HEK293T (cell line): ENCODE measurements around the gene JARID2.

Source experiments
- CTCF ChIA-PET: fragments of 350-600 bp; formaldehyde crosslinking; extraction: SDS; loops from one replicate; lab custom pipeline; 2021; ENCODE audit warnings: antibody characterized with exemption, inconsistent platforms; lab: Yijun Ruan, JAX
- POLR2A ChIA-PET: fragments of 350-600 bp; formaldehyde crosslinking; extraction: SDS; loops from one replicate; lab custom pipeline; 2020; ENCODE audit warnings: antibody characterized with exemption, inconsistent platforms; lab: Yijun Ruan, JAX
- DNase-seq: peaks from one replicate; pipeline ENCODE4 v3.0.0; 2012; ENCODE audit warnings: mixed read lengths; ENCODE audit errors: extremely low spot score
- ARNT ChIP-seq: fragments of 450-650 bp; IDR thresholded peaks from 2 replicates; pipeline ENCODE4 v1.6.1; 2017; ENCODE audit warnings: mild to moderate bottlenecking
- BHLHE40 ChIP-seq: fragments of 450-650 bp; IDR thresholded peaks from 2 replicates; pipeline ENCODE4 v1.6.1; 2016; ENCODE audit warnings: mild to moderate bottlenecking, moderate library complexity, borderline replicate concordance
- CTBP1 ChIP-seq: fragments of 450-650 bp; IDR thresholded peaks from 2 replicates; pipeline ENCODE4 v1.6.1; 2016; ENCODE audit warnings: borderline replicate concordance
- ELF4 ChIP-seq: fragments of 450-650 bp; IDR thresholded peaks from 2 replicates; pipeline ENCODE4 v1.6.1; 2017; ENCODE audit warnings: antibody characterized with exemption
- FOXA1 ChIP-seq: fragments of 450-650 bp; IDR thresholded peaks from 2 replicates; pipeline ENCODE4 v1.6.1; 2016; ENCODE audit warnings: mild to moderate bottlenecking
- FOXK2 ChIP-seq: fragments of 450-650 bp; IDR thresholded peaks from 2 replicates; pipeline ENCODE4 v1.6.1; 2016; ENCODE audit warnings: mild to moderate bottlenecking
- FOXM1 ChIP-seq: fragments of 450-650 bp; IDR thresholded peaks from 2 replicates; pipeline ENCODE4 v1.6.1; 2017; ENCODE audit warnings: mild to moderate bottlenecking, borderline replicate concordance
- HDGF ChIP-seq: fragments of 450-650 bp; IDR thresholded peaks from 2 replicates; pipeline ENCODE4 v1.6.1; 2017; ENCODE audit warnings: antibody characterized with exemption, borderline replicate concordance
- L3MBTL2 ChIP-seq: fragments of 450-650 bp; conservative IDR thresholded peaks from 2 replicates; pipeline ENCODE4 v1.6.1; 2016; ENCODE audit warnings: mild to moderate bottlenecking
- LEF1 ChIP-seq: fragments of 450-650 bp; IDR thresholded peaks from 2 replicates; pipeline ENCODE4 v1.6.1; 2017; ENCODE audit warnings: mild to moderate bottlenecking, borderline replicate concordance
- NFRKB ChIP-seq: fragments of 450-650 bp; IDR thresholded peaks from 2 replicates; pipeline ENCODE4 v1.6.1; 2016; ENCODE audit warnings: mild to moderate bottlenecking, moderate library complexity
- SP1 ChIP-seq: fragments of 450-650 bp; IDR thresholded peaks from 2 replicates; pipeline ENCODE4 v1.6.1; 2017
- SUZ12 ChIP-seq: fragments of 450-650 bp; IDR thresholded peaks from 2 replicates; pipeline ENCODE4 v1.6.1; 2016; ENCODE audit warnings: mild to moderate bottlenecking
- TARDBP ChIP-seq: fragments of 450-650 bp; IDR thresholded peaks from 2 replicates; pipeline ENCODE4 v1.6.1; 2016
- ZNF384 ChIP-seq: fragments of 450-650 bp; IDR thresholded peaks from 2 replicates; pipeline ENCODE4 v1.6.1; 2016
- TF ChIP-seq, protein P1 (sequence below): fragments of 450-650 bp; IDR thresholded peaks from 2 replicates; pipeline ENCODE4 v1.6.1; 2016

Gene JARID2

GRCh38 chr6:15505463-15505918 is 259.6 kb downstream of the JARID2 start:
- POLR2A ChIA-PET: no interaction called here
- DNase-seq: no peak
- CTCF ChIA-PET: interaction anchor here (0.9 kb wide), 1 partner anchor 70 kb away, joined by 3 read pairs; no protein-coding TSS in a partner anchor
- TF ChIP-seq FOXK2 (no peak), BHLHE40 (no peak), SUZ12 (no peak)
- TF ChIP-seq, protein P1, sequence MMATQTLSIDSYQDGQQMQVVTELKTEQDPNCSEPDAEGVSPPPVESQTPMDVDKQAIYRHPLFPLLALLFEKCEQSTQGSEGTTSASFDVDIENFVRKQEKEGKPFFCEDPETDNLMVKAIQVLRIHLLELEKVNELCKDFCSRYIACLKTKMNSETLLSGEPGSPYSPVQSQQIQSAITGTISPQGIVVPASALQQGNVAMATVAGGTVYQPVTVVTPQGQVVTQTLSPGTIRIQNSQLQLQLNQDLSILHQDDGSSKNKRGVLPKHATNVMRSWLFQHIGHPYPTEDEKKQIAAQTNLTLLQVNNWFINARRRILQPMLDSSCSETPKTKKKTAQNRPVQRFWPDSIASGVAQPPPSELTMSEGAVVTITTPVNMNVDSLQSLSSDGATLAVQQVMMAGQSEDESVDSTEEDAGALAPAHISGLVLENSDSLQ: no peak

DNA sequence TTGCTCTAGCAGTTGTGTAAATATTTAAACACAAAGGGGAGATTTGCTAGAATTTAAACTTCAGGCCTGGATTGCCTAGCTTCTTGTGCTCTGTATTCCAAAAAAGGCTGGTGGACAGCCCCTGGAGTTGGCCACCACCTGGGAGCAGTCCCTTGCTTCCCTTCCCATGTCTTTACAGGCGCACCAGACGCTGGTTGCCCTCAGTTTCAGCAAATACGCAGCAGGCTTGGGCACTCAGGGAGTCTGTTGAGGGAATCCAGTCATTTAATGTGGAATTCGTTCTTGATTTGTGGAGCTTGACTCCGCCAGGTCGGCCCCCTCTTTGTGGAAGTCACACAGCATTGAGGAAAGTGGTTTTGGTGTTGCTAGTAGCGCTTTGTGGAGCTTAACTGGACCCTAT is 260.2 kb downstream of the JARID2 start:
- no peak for DNase-seq
- ChIA-PET CTCF (interaction anchor here (0.9 kb wide), 1 partner anchor 69 kb away, joined by 3 read pairs; no protein-coding TSS in a partner anchor), POLR2A (no interaction called here)
- no peak for TF ChIP-seq ELF4
- TF ChIP-seq, protein P1: no peak
- no peak for TF ChIP-seq FOXA1
- TF ChIP-seq ARNT: no peak
- no peak for TF ChIP-seq SUZ12

GRCh38 chr6:15507221-15507620 is 261.4 kb downstream of the JARID2 start:
- CTCF ChIA-PET: no interaction called here
- no peak for DNase-seq
- POLR2A ChIA-PET: no interaction called here
- no peak for TF ChIP-seq HDGF
- TF ChIP-seq BHLHE40: no peak
- TF ChIP-seq CTBP1: no peak
- TF ChIP-seq NFRKB: no peak
- no peak for TF ChIP-seq ELF4

DNA sequence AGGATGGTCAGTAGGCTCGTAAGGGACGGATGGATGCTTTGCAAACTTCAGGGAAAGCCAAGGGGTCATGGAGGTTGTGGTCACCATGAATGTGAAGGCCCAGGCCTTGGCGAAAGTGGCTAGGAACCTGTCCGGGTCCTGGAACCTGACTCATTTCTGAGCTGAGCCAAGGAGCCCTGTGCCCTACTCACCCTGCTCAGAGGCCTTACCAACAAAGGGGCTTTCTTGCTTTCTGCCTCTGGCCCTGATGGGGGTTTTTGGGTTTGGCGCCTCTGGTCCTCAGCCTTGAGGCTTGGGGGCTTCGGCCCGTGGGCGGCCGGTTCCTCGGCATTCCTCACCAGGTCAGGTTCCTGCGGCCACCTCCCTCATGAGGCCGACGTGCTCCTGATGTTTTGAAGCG is 261.9 kb downstream of the JARID2 start:
- no peak for DNase-seq
- ChIA-PET POLR2A (no interaction called here), CTCF (no interaction called here)
- TF ChIP-seq LEF1 (no peak), ZNF384 (no peak), SP1 (no peak), FOXK2 (no peak), L3MBTL2 (no peak), TARDBP (no peak), SUZ12 (no peak), CTBP1 (no peak), BHLHE40 (no peak), FOXA1 (no peak), ELF4 (no peak)
- TF ChIP-seq, protein P1: no peak

DNA sequence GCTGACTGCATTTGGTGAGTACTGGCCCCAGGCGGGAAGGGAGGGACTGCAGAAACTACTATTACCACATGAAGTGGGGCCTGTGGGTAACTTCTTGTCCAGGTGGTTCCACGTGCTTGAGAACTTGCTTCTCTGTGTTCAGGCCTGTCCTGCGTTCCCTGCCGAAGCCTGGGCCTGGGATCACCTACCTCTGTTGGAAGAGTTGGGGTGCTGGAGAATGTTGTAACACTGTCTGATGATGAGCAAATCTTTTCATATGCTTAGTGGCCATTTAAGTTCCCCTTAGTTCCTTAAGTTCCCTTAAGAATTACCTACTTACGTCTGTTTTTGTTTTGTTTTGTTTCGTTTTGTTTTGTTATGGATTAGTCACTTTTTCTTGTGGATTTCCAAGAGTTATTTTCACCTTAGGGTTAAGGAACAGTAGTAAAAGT is 262.6 kb downstream of the JARID2 start:
- ChIA-PET POLR2A (no interaction called here), CTCF (no interaction called here)
- no peak for DNase-seq
- TF ChIP-seq FOXK2 (no peak), LEF1 (no peak), ELF4 (no peak), BHLHE40 (no peak), CTBP1 (no peak)

- ChIA-PET CTCF (no interaction called here), POLR2A (no interaction called here)
- no peak for TF ChIP-seq BHLHE40
- TF ChIP-seq HDGF: no peak
- TF ChIP-seq CTBP1: no peak
- TF ChIP-seq FOXM1: no peak
- TF ChIP-seq, protein P1: no peak
- no peak for TF ChIP-seq SP1
- TF ChIP-seq ARNT: no peak
- no peak for TF ChIP-seq TARDBP
- TF ChIP-seq LEF1: no peak
- TF ChIP-seq ELF4: no peak
- TF ChIP-seq ZNF384: no peak
- TF ChIP-seq SUZ12: no peak
- TF ChIP-seq L3MBTL2: no peak
- TF ChIP-seq FOXK2: no peak
- DNase-seq: no peak
Measured at GRCh38 chr6:15508931-15509330, 263.1 kb downstream of the JARID2 start.
